Fibroblast of peridontal ligament (primary cell): ENCODE results near the gene AIM2.

Experiments
- DNase-seq: peaks from one replicate; pipeline ENCODE4 v3.0.0-alpha.2; 2010; ENCODE audit errors: extremely low read depth

The AIM2 gene

GRCh38 chr1:159076438-159077119 lies at the start of gene AIM2:
TSS of gene AIM2 (minus strand) at chr1:159076766. CDS start at chr1:159073499, 3,267 bp downstream.
- DNase-seq: peak; percentile 77

- no peak for DNase-seq
Measured at GRCh38 chr1:159123587-159123986, 47.0 kb upstream of the AIM2 start.

- DNase-seq: peak; percentile 43
Measured at GRCh38 chr1:159122005-159122621, 45.5 kb upstream of the AIM2 start.

- DNase-seq: no peak
Measured at GRCh38 chr1:159121526-159121925, 45.0 kb upstream of the AIM2 start.

- no peak for DNase-seq
Measured at GRCh38 chr1:159120317-159120716, 43.8 kb upstream of the AIM2 start.

GRCh38 chr1:159113596-159114433 lies 37.2 kb upstream of the AIM2 start:
- DNase-seq: no peak

- DNase-seq: peak; percentile 42
Measured at GRCh38 chr1:159103021-159103420, 26.5 kb upstream of the AIM2 start.

- DNase-seq: no peak
Measured at GRCh38 chr1:159100589-159100988, 24.0 kb upstream of the AIM2 start.

GRCh38 chr1:159098596-159098995 lies 22.0 kb upstream of the AIM2 start:
- no peak for DNase-seq

GRCh38 chr1:159092036-159092760 lies 15.6 kb upstream of the AIM2 start:
- DNase-seq: peak; percentile 90

GRCh38 chr1:159091607-159092031 lies 15.1 kb upstream of the AIM2 start:
- no peak for DNase-seq

GRCh38 chr1:159091180-159091560 lies 14.6 kb upstream of the AIM2 start:
- no peak for DNase-seq

- peak; percentile 45 for DNase-seq
Measured at GRCh38 chr1:159090286-159091179, 14.0 kb upstream of the AIM2 start.

- DNase-seq: no peak
Measured at GRCh38 chr1:159089184-159089791, 12.7 kb upstream of the AIM2 start.

- no peak for DNase-seq
Measured at GRCh38 chr1:159088546-159089183, 12.1 kb upstream of the AIM2 start.

- peak; percentile 91 for DNase-seq
Measured at GRCh38 chr1:159088050-159088449, 11.5 kb upstream of the AIM2 start.

- DNase-seq: no peak
Measured at GRCh38 chr1:159084867-159085266, 8.3 kb upstream of the AIM2 start.

- no peak for DNase-seq
Measured at GRCh38 chr1:159084152-159084551, 7.6 kb upstream of the AIM2 start.

GRCh38 chr1:159083013-159083412 lies 6.4 kb upstream of the AIM2 start:
- no peak for DNase-seq

GRCh38 chr1:159081626-159082025 lies 5.1 kb upstream of the AIM2 start:
- no peak for DNase-seq
